ENCODE data around the gene CAMSAP2.

The CAMSAP2 gene

GRCh38 chr1:200900877-200901276, 162.2 kb downstream of the CAMSAP2 start:
- H3K36me3 Mint-ChIP-seq (ENCODE audit: low read depth) = peaks cover 53% of the 10 kb centered on the region
- H3K27me3 Mint-ChIP-seq (ENCODE audit: low read depth) = peaks cover 9% of the 10 kb centered on the region
- H3K9me3 Mint-ChIP-seq = no peaks in the 10 kb centered on the region
- H3K27ac Mint-ChIP-seq = no peak overlapping the region
- H3K4me1 Mint-ChIP-seq = peaks cover 30% of the 10 kb centered on the region
- H3K4me3 Mint-ChIP-seq = no peak overlapping the region
- no peak for TF ChIP-seq CTCF (IDR thresholded peaks at IDR 0.05; ENCODE audit: unreplicated experiment in 3 of 3)

GRCh38 chr1:200901350-200901749, 162.7 kb downstream of the CAMSAP2 start:
- H3K9me3 Mint-ChIP-seq = no peaks in the 10 kb centered on the region
- H3K27me3 Mint-ChIP-seq (ENCODE audit: low read depth) = peaks cover 9% of the 10 kb centered on the region
- H3K4me1 Mint-ChIP-seq = peaks cover 26% of the 10 kb centered on the region
- no peak overlapping the region for H3K27ac Mint-ChIP-seq
- H3K4me3 Mint-ChIP-seq = no peak overlapping the region
- no peak for TF ChIP-seq CTCF (IDR thresholded peaks at IDR 0.05; ENCODE audit: unreplicated experiment in 3 of 3)
- H3K36me3 Mint-ChIP-seq (ENCODE audit: low read depth) = peaks cover 53% of the 10 kb centered on the region

GRCh38 chr1:200901796-200902444, 163.2 kb downstream of the CAMSAP2 start:
- H3K9me3 Mint-ChIP-seq = no peaks in the 10 kb centered on the region
- H3K27ac Mint-ChIP-seq = peak overlapping the region in 2 of 3 experiments; percentile 40 to 45
- H3K4me1 Mint-ChIP-seq = peaks cover 21% of the 10 kb centered on the region
- peaks cover 57% of the 10 kb centered on the region for H3K36me3 Mint-ChIP-seq (ENCODE audit: low read depth)
- H3K4me3 Mint-ChIP-seq = no peak overlapping the region
- peaks cover 6% of the 10 kb centered on the region for H3K27me3 Mint-ChIP-seq (ENCODE audit: low read depth)
- no peak for TF ChIP-seq CTCF (IDR thresholded peaks at IDR 0.05; ENCODE audit: unreplicated experiment in 3 of 3)

GRCh38 chr1:200903793-200904192, 165.1 kb downstream of the CAMSAP2 start:
- peaks cover 10% of the 10 kb centered on the region for H3K4me1 Mint-ChIP-seq
- no peak for TF ChIP-seq CTCF (IDR thresholded peaks at IDR 0.05; ENCODE audit: unreplicated experiment in 3 of 3)
- H3K27me3 Mint-ChIP-seq (ENCODE audit: low read depth) = no peaks in the 10 kb centered on the region
- no peak overlapping the region for H3K4me3 Mint-ChIP-seq
- H3K27ac Mint-ChIP-seq = no peak overlapping the region
- no peaks in the 10 kb centered on the region for H3K9me3 Mint-ChIP-seq
- H3K36me3 Mint-ChIP-seq (ENCODE audit: low read depth) = peaks cover 63% of the 10 kb centered on the region

- Mint-ChIP-seq H3K36me3 (ENCODE audit: low read depth) (peaks cover 57% of the 10 kb centered on the region), H3K4me3 (no peak overlapping the region), H3K27ac (no peak overlapping the region), H3K4me1 (peaks cover 8% of the 10 kb centered on the region), H3K9me3 (no peaks in the 10 kb centered on the region), H3K27me3 (ENCODE audit: low read depth) (no peaks in the 10 kb centered on the region)
- no peak for TF ChIP-seq CTCF (IDR thresholded peaks at IDR 0.05; ENCODE audit: unreplicated experiment in 3 of 3)
These were observed 166.1 kb downstream of the CAMSAP2 start for GRCh38 chr1:200904772-200905171.

- H3K36me3 Mint-ChIP-seq (ENCODE audit: low read depth) = peaks cover 63% of the 10 kb centered on the region
- H3K9me3 Mint-ChIP-seq = no peaks in the 10 kb centered on the region
- H3K4me3 Mint-ChIP-seq = no peak overlapping the region
- H3K27me3 Mint-ChIP-seq (ENCODE audit: low read depth) = no peaks in the 10 kb centered on the region
- peaks cover 8% of the 10 kb centered on the region for H3K4me1 Mint-ChIP-seq
- H3K27ac Mint-ChIP-seq = no peak overlapping the region
- TF ChIP-seq CTCF (IDR thresholded peaks at IDR 0.05; ENCODE audit: unreplicated experiment in 3 of 3) = no peak
These were observed 166.8 kb downstream of the CAMSAP2 start for GRCh38 chr1:200905411-200906052.

Measured in nephron (organoid).